ENCODE data around the gene GSE1. TPM values are rescaled to one million over a fixed set of nuclear protein-coding genes. Genes with fewer than 3 reads are reported as not detected.

The GSE1 gene
- total RNA-seq, 1 experiment from 2014 or later = 124 TPM

DNA sequence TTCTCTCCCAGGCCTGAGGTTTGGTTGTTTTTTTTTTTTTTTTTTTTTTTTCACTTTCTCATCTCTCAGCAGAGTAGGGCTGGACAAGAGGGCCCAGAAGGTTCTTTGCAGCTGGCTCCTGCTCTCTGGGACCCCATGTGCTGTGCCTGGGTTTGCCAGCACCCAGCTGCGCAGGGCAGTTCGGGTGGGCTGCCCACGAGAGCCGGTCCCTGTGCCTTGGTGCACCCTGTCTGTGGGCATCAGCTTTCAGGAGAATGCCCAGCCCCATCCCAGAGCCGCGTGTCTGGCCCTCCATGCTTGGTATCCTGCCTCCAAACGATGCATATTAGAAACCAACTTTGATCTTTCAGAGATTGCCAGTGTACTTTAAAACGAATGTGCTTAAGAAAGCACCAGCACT is 15.0 kb upstream of the GSE1 start:
- no peaks in the 10 kb centered on the region for H3K36me3 Mint-ChIP-seq
- no peak overlapping the region for H3K4me3 Mint-ChIP-seq
- H3K4me1 Mint-ChIP-seq = peaks cover 61% of the 10 kb centered on the region
- no peaks in the 10 kb centered on the region for H3K9me3 Mint-ChIP-seq
- ChIA-PET CTCF (no interaction called here), POLR2A (no interaction called here)
- no peaks in the 10 kb centered on the region for H3K27me3 Mint-ChIP-seq (ENCODE audit: low read depth)
- no peak for ATAC-seq
- DNase-seq (ENCODE audit: low spot score) = no peak
- H3K27ac Mint-ChIP-seq = no peak overlapping the region
- TF ChIP-seq GTF2I (CRISPR knock-in tag; conservative IDR thresholded peaks at IDR 0.05) = no peak
- TF ChIP-seq, protein P1, sequence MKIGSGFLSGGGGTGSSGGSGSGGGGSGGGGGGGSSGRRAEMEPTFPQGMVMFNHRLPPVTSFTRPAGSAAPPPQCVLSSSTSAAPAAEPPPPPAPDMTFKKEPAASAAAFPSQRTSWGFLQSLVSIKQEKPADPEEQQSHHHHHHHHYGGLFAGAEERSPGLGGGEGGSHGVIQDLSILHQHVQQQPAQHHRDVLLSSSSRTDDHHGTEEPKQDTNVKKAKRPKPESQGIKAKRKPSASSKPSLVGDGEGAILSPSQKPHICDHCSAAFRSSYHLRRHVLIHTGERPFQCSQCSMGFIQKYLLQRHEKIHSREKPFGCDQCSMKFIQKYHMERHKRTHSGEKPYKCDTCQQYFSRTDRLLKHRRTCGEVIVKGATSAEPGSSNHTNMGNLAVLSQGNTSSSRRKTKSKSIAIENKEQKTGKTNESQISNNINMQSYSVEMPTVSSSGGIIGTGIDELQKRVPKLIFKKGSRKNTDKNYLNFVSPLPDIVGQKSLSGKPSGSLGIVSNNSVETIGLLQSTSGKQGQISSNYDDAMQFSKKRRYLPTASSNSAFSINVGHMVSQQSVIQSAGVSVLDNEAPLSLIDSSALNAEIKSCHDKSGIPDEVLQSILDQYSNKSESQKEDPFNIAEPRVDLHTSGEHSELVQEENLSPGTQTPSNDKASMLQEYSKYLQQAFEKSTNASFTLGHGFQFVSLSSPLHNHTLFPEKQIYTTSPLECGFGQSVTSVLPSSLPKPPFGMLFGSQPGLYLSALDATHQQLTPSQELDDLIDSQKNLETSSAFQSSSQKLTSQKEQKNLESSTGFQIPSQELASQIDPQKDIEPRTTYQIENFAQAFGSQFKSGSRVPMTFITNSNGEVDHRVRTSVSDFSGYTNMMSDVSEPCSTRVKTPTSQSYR (CRISPR knock-in tag; IDR thresholded peaks at IDR 0.05) = no peak

DNA sequence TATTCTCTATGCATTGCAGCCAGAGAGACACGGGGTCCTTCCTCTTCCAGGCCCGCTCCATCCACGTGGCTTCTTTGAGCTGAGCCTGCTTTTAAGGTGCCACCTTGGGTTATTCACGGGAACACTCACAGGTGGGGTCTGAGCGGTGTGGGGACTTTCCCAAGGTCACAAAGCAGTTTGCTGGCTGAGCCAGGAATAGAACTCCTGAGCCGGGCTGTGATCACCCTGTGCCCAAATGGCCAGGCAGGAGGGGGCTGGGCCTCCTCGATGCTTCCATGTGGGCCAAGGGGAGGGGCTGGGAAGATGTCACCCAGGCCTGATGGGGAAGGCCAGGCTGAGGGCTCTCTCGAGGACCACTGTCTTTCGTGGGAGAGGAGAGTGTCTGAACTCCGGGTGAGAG is 13.0 kb upstream of the GSE1 start:
- no peaks in the 10 kb centered on the region for H3K27me3 Mint-ChIP-seq (ENCODE audit: low read depth)
- H3K9me3 Mint-ChIP-seq = no peaks in the 10 kb centered on the region
- no peak overlapping the region for H3K27ac Mint-ChIP-seq
- no peak overlapping the region for H3K4me3 Mint-ChIP-seq
- ChIA-PET CTCF (interaction anchor here (1.2 to 4.6 kb wide), 6 partner anchors 11 to 172 kb away, joined by 3 to 26 read pairs (median 6); no protein-coding TSS in a partner anchor), POLR2A (interaction anchor here (2.5 kb wide), 1 partner anchor 43 kb away, joined by 8 read pairs; no protein-coding TSS in a partner anchor)
- ATAC-seq (no peak; the same call in 1 of the 2 replicates), DNase-seq (ENCODE audit: low spot score) (no peak)
- peaks cover 60% of the 10 kb centered on the region for H3K4me1 Mint-ChIP-seq
- no peaks in the 10 kb centered on the region for H3K36me3 Mint-ChIP-seq
- TF ChIP-seq, protein P2, sequence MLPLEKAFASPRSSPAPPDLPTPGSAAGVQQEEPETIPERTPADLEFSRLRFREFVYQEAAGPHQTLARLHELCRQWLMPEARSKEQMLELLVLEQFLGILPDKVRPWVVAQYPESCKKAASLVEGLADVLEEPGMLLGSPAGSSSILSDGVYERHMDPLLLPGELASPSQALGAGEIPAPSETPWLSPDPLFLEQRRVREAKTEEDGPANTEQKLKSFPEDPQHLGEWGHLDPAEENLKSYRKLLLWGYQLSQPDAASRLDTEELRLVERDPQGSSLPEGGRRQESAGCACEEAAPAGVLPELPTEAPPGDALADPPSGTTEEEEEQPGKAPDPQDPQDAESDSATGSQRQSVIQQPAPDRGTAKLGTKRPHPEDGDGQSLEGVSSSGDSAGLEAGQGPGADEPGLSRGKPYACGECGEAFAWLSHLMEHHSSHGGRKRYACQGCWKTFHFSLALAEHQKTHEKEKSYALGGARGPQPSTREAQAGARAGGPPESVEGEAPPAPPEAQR (CRISPR knock-in tag; IDR thresholded peaks at IDR 0.05) = no peak
- TF ChIP-seq ZNF232 (CRISPR knock-in tag; IDR thresholded peaks at IDR 0.05) (no peak), KAT7 (CRISPR knock-in tag; IDR thresholded peaks at IDR 0.05; ENCODE audit: borderline replicate concordance) (no peak), JAZF1 (CRISPR knock-in tag; IDR thresholded peaks at IDR 0.05) (no peak), NR3C1 (CRISPR knock-in tag; conservative IDR thresholded peaks at IDR 0.05; ENCODE audit: low read depth) (no peak), HMGA2 (CRISPR knock-in tag; IDR thresholded peaks at IDR 0.05) (no peak), PRDM15 (CRISPR knock-in tag; IDR thresholded peaks at IDR 0.05) (no peak), TEAD4 (CRISPR knock-in tag; IDR thresholded peaks at IDR 0.05) (no peak), GTF2I (CRISPR knock-in tag; conservative IDR thresholded peaks at IDR 0.05) (no peak), EMX1 (CRISPR knock-in tag; IDR thresholded peaks at IDR 0.05) (no peak), AFF4 (CRISPR knock-in tag; IDR thresholded peaks at IDR 0.05; ENCODE audit: borderline replicate concordance) (no peak), ATF6 (CRISPR knock-in tag; IDR thresholded peaks at IDR 0.05) (no peak)
- TF ChIP-seq, protein P3, sequence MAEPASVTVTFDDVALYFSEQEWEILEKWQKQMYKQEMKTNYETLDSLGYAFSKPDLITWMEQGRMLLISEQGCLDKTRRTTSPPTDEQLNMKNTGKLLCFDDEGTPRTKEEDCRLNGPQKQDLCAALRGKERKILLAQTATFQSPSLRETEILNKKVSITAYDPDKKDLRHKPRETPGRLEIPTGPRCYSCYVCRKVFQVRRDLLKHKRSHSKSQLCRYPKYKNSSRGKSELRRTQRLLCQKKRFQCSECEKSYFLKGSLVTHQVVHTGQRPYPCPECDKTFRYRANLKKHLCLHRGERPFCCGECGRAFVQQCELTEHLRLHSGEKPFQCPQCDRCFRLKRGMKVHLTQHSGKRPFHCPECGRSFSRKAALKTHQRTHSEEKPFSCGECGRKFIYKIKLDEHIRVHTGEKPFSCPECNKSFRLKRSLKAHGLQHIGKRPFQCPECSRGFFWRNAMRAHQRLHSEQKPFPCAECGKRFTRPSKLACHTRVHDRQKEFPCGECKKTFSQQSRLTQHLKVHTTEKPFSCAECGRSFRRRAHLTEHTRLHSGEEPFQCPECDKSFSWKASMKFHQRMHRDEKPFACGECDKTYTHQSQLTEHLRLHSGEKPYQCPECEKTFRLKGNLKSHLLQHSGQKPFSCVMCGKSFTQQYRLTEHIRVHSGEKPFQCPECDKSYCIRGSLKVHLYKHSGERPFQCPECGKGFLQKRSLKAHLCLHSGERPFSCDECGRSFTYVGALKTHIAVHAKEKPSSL (CRISPR knock-in tag; conservative IDR thresholded peaks at IDR 0.05) = no peak
